SK-N-DZ (cell line): ENCODE results near the gene CINP.
"Not testable (repeated sequence)": the region's sequence is repeated elsewhere in the genome, so short reads cannot be mapped to it uniquely, and the experiment has no call there.

Source experiments
- DNase-seq: peaks from one replicate; pipeline ENCODE4 v3.0.0-alpha.2; 2015; ENCODE audit warnings: low spot score

CINP gene

DNA sequence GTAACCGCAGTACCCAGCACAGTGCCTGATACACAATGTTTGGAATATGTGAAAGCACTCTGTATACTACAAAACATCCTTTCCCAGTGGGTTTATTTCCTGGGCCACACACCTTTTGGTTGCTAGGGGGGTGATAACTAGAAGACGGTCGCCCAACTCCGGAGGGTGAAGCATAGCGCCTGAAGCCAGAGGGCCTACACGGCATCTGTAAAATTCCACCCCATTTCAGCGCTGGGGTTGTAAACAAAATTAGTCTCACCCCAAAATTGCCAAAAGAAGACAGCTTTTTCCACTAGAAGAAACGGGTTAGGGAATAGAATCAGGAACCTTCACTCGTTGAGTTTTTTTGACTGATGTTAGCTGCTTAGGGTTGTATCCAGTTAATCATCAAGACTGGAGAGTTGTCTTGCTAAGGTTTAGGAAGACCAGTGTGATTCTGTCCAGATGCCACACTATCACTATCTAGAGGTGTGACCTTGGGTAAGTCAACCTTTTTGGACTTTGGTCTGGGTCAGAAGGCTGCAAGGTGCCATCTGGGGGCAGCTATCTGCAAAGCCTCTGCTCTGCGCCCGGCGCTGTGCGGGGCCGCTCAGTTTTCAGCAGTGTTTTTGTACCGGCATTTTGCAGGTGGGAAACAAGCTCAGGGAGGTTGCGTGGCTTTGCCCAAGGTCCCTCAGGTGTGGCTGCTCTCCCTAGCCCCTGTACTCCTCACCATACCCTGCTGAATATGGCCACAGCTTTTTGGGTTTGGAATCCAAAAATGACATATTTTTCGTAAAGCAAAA, 41.8 kb downstream of the CINP start:
- DNase-seq: no peak

DNA sequence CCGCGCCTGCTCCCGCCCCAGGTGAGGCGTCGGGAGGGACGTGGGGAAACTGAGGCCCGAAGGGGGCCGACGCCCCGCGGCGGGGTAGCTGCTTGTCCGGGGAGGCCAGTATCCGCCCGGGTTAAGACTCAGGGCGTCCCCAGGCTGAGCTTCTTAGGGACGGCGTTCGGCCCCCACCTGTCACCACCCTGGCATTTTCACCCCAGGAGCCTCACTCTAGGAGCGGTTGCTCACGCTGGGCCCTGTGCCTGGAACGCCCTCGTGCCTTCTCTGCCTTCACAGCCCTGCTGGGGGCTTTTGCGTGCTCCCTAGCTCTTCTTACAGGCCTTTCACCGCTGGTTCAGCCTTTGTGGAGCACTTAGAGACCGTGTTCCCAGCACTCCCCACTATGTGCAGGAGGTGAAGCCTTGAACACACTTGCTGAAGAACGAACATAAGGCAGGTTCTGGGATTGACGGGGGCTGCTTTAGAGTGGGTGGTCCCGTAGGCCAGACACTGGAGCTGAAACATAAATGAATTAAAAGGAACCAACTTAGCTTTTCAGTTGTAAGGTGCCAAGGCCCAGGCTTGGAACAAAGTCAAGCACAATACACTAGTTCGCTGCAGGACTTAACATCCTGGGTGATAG, 42.5 kb downstream of the CINP start:
- no peak for DNase-seq

DNA sequence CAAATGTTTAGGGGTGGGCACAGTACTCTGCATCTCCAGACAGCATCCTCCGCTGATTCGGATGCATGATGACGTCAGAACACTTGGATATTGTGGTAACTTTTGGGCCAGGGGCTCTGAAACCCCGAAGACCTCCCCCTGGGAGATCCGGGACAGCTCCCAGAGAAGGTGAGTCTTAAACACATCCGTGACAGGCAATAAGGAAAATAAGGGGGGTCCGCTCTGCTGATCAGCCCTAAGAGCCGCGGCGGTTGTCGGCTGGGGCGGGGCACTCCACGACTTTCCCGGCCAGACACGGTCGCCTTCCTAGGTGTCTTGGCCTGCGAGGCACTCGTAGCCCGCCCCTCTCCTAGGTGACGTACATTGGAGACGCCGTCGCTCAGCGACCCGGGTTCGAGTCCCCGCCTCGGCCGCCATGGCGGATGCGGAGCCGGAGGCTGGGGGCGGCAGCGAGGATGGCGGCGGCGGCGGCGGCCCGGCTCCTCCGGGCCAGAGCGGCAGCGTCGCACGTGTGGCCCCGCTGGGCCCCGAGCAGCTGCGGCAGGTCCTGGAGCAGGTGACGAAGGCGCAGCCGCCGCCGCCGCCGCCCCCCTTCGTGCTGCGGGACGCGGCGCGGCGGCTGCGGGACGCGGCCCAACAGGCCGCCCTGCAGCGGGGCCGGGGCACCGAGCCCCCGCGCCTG, 43.2 kb downstream of the CINP start, which contains the start of gene ZNF839:
ZNF839 (plus strand) TSS at position 396 of the 682 bp plus-strand sequence; CDS start at position 416, 20 bp downstream.
- peak; percentile 80 for DNase-seq

DNA sequence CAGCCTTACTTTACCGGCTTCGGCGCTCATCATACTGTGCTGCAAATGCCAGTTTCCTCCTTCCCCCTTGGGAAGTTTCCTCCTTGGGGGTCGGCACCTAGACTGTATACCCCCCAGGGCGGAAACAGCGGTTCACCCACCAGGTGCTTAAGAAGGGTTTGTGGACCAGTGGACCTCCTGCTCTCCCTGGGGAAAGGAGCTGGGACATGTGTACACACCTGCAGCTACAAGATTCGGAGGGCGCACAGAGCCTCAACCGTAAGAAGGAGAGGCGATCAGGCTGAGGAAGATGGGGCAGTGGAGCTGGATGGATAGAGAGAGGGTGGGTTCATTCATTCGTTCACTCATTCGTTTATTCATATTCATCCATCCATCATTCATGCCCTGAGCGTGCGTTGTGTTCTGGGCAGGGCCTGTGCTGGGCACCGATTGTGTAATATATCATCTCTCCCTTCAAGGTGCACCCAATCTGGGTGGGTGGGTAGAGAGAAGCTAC, 43.9 kb downstream of the CINP start:
- DNase-seq: no peak

DNA sequence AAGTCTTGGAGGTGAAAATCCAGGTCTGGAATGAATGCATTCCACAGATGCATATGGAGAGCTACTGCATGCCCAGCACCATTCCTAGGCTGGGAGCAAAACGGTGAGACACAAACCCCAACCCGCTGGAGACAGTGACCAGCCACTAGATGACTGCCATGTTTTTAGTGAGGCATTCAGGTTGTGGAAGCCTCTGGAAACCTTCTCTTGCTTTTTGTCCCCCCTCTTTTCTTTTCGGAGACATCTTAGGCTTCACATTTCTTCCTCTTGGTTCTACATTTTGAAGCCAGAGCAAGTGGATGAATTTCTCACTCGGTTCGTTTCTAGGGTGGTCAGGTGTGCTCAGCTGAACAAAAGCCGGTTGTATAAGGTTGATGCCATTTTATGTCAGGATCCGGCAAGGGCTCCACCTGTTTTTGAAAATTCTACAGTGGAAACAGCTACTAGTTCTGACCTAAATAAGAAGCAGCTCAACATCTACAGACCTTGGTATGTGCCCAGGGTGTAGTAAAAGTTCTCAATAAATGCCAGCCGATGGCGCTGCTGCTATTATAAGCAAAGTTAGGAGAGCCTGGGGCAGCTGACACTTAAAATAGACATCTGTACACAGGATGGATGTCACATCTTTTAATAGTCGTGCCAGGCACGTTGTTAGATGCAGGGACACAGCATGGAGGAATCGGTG, 45.0 kb downstream of the CINP start:
- no peak for DNase-seq

DNA sequence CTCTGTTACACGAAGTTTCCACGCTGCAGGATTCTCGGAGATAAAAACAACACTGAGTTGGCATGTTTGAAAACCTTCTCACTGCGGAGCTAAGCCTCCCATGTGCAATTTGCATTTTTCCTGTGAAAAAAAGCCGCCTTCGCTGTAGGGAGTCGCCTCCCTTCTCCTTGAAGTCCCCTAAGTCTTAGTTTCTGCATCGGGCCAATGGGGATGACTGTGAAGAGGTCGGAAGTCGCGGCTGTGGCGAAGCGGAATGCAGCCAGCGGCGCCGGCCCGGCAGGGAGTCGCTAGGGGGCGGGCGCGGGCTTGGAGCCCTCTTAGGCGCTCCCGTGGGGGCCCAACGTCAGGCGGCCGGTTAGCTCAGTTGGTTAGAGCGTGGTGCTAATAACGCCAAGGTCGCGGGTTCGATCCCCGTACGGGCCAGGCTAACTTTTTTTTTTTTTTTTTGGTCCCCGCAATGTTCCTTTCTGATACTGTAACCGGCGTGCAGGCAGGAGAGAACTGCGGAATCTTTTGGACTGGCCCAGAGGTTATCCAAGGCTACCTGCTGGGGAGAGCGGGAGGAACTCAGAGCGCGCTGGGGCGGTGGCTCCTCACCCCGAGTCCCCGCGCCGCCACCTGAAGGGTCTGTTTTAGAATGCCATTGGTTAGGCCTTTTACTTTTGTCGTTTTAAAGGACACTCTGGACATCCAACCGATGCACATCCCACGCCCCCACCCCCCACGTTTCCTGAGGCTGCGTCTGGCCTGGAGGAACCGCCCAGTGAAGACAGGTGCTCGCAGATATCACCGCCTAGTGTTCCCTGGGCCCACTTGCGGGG, 45.7 kb downstream of the CINP start:
- peak; percentile 84 for DNase-seq

DNA sequence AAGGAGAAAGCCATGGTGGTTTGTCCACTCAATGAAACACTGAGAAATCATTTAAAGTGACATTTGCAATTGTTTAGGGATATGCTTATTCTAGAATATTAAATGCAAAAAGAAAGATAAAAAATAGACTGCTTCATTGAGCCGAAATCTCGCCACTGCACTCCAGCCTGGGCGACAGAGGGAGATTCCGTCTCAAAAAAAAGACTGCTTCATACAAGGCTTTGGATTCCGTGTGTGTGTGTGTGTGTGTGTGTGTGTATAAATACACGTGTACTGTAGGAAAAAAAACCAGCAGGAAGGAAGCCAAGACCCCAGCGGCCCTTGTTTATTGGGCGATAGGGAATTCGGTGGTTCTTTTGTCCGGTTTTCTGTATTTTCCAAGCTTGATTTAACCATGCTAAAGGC, 46.4 kb downstream of the CINP start:
- no peak for DNase-seq

DNA sequence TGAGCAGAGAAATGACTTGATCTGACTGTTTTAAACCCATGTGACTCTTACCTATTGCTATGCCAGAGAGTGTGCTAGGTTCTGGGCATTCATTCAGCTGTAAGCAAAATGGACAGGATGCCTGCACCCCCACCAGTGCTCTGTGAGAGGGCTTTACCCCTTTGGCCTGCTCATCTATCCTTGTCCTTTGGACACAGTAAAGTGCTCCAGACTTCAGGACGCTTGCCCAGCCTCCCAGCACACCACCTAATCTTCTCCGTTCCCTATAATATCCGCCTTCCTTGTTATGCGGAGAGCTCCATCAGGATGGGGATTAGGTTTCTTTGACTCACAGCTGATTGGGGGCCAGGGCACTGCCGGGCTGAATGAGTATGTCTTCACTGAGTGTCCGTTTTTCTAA, 47.6 kb downstream of the CINP start:
- DNase-seq: peak; percentile 31

DNA sequence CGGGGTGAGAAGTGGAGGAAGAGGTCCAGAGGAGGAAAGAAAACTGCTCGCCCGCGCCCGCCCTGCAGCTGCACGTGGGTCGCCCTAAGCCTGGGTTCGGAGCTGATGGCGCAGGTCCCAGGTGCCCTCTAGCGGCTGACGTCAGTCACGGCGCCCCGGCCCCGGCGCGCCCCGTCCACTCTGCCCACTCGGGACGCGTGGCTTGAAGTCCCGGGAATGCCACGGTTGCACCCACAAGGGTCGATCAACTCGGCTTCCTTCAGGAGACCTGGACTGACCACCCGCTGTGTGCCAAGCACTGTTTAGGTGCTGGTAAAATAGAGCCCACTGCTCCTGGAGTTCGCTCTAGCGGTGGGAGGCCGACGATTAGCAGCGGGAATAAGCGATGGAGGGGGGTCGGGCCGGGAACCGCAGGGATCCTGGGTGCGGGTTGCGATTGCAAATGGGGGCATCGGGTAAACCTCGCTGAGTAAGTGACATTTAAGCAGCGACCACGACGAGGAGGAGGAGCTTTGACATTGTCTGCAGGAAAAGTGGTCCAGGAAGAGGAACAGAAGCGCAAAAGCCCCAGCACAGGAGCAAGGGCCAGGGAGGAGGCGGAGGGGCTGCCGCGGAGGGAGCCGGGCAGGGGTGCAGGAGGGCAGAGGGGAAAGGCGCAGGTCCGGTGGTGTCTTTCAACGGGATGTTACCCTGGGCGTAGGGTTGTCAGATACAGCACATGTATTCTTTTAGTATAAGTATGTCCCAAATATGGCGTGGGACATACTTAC, 48.3 kb downstream of the CINP start:
- DNase-seq: peak; percentile 66

DNA sequence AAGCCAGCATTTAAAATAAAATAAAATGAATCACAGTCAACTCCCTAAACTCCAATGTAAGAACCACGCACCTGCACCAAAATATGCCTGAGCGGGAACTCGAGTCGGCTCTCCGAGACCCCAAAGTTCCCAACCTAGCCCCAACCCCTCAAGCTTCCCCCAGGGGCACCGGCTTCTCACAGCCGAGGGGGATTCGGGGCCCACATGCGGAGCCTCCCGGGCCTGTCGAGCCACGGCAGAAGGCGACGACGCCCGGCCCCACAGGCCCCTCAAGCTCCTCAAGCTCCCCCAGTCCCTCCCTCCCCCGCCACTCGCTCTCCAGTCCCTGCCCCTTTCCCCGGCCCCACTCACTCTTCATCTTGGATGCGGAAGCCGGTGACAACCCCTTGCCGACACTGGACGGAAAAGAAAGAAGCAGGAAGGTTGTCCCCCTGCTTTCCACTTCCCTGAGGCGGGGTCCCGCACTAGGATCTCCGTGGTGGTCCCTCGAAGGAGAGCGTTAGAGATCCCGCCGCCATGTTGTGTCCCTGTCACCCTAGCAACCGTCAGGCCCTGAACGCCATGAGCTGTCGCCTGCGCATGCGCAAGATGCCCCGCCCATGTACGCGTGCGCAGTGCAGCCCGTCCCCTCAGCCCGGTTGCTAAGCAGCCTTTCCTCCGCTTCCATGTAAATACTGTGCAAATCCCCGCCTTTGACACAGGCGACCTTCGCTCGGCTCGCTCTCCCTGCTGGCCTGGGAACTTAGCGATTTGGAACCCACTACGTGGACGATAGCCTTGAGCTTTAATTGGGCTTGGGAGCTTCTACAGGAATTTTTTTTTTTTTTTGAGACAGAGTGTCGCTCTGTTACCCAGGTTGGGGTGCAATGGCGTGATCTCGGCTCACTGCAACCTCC, 57.8 kb downstream of the CINP start, which contains the start of gene MOK:
MOK (minus strand) TSS at position 554 of the 896 bp plus-strand sequence; CDS start at position 358, 196 bp downstream.
- peak; percentile 89 for DNase-seq

DNA sequence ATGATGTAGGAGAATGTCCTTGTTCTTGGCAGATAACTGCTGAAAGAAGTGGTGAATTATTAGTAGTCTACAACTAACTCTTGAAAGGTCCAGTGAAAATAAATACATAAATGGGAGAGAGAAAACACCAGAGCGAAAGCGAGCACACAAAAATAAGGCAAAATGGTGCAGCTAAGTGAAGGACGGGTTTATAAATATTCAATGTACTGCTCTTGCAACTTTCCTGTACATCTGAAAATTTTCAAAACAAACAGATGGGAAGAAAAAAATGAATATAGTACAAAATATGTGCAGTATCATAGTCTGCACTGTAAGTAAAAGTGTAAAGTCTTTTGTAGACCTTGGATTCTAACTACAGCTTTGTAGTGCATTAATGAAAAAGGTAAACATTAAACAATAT, 59.0 kb downstream of the CINP start:
- no peak for DNase-seq

DNA sequence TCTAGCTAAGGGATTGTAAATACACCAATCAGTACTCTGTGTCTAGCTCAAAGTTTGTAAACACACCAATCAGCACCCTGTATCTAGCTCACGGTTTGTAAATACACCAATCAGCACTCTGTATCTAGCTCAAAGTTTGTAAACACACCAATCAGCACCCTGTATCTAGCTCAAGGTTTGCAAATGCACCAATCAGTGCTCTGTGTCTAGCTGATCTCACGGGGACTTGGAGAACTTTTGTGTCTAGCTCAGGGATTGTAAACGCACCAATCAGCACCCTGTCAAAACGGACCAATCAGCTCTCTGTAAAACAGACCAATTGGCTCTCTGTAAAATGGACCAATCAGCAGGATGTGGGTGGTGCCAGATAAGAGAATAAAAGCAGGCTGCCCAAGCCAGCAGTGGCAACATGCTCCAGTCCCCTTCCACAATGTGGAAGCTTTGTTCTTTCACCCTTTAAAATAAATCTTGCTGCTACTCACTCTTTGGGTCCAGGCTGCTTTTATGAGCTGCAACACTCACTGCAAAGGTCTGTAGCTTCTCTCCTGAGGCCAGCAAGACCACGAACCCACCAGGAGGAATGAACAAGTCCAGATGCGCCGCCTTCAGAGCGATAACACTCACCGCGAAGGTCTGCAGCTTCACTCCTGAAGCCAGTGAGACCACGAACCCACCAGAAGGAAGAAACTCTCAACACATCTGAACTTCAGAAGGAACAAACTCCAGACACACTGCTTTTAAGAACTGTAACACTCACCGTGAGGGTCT, 64.2 kb downstream of the CINP start:
- DNase-seq: not testable (repeated sequence)
